ENCODE data around the gene AMOT. TPM values are rescaled to one million over a fixed set of nuclear protein-coding genes. Genes with fewer than 3 reads are reported as not detected.

AMOT gene
- polyA plus RNA-seq, 1 donor (not counting 4 experiments of a cell fraction or from before 2014, with no cell fraction given) = 0.21 TPM

DNA sequence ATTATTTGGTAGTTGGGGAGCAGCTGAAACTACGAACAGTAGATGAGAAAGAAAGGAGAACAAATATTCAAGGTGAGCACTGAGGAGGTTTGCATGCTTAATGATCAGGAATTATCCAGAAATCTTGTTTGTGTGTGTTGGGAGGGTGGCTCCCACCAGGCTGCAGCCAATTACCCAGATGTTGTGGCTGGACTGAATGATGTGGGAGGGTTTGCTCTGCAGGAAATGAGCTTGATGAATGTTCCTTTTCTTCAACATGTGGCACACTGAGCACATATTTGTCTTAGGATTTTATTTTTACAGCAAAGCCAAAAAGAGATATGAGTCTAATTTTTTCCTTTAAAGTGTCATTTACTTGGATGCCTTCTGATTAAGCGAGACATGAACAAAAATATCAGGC lies 48.3 kb upstream of the AMOT start:
- H3K4me1 ChIP-seq (ENCODE audit: control insufficient read depth, extremely low read depth, insufficient read depth, low read length) = no peaks in the 10 kb centered on the region
- H4K20me1 ChIP-seq (ENCODE audit: control insufficient read depth, extremely low read depth, insufficient read depth, low read length) = no peaks in the 10 kb centered on the region
- FAIRE-seq = no peak
- H3K9me1 ChIP-seq (ENCODE audit: control insufficient read depth, extremely low read depth, insufficient read depth, low read length) = no peaks in the 10 kb centered on the region
- no peak overlapping the region for H2AFZ ChIP-seq (ENCODE audit: control insufficient read depth, low read length)
- DNase-seq (ENCODE audit: low read depth, low spot score) = no peak
- H3K27me3 ChIP-seq (ENCODE audit: control insufficient read depth, extremely low read depth, insufficient read depth, low read length) = no peaks in the 10 kb centered on the region
- dilution Hi-C loops (cut with MboI; ENCODE audit: extremely low pct_ligation_motif_present, low sequenced_read_pairs) = no loop called here
- TF ChIP-seq, protein P1, sequence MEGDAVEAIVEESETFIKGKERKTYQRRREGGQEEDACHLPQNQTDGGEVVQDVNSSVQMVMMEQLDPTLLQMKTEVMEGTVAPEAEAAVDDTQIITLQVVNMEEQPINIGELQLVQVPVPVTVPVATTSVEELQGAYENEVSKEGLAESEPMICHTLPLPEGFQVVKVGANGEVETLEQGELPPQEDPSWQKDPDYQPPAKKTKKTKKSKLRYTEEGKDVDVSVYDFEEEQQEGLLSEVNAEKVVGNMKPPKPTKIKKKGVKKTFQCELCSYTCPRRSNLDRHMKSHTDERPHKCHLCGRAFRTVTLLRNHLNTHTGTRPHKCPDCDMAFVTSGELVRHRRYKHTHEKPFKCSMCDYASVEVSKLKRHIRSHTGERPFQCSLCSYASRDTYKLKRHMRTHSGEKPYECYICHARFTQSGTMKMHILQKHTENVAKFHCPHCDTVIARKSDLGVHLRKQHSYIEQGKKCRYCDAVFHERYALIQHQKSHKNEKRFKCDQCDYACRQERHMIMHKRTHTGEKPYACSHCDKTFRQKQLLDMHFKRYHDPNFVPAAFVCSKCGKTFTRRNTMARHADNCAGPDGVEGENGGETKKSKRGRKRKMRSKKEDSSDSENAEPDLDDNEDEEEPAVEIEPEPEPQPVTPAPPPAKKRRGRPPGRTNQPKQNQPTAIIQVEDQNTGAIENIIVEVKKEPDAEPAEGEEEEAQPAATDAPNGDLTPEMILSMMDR (optimal IDR thresholded peaks at IDR 0.05 in 1 of 3, IDR thresholded peaks at IDR 0.05 in 1 of 3, conservative IDR thresholded peaks at IDR 0.05 in 1 of 3; ENCODE audit: extremely low read depth in 1 of 3, insufficient read depth in 2 of 3, low read length in 3 of 3) = no peak
- no peak for TF ChIP-seq EZH2 (IDR thresholded peaks at IDR 0.05; ENCODE audit: low read length)
- H3K4me3 ChIP-seq (ENCODE audit: control insufficient read depth in 2 of 3, extremely low read depth in 1 of 3, insufficient read depth in 2 of 3, low read depth in 1 of 3, low read length in 3 of 3) = no peak overlapping the region
- no peak overlapping the region for H3K4me2 ChIP-seq (ENCODE audit: control insufficient read depth, extremely low read depth, insufficient read depth, low read depth, low read length)
- no peaks in the 10 kb centered on the region for H3K36me3 ChIP-seq (ENCODE audit: control insufficient read depth in 2 of 2, extremely low read depth in 1 of 2, insufficient read depth in 2 of 2, low read length in 2 of 2)
- H3K9ac ChIP-seq (ENCODE audit: control insufficient read depth, extremely low read depth, insufficient read depth, low read length) = no peak overlapping the region
- H3K27ac ChIP-seq (ENCODE audit: control insufficient read depth, insufficient read depth, low read length) = no peak overlapping the region
- H3K79me2 ChIP-seq (ENCODE audit: control insufficient read depth, insufficient read depth, low read length) = no peaks in the 10 kb centered on the region
- no peaks in the 10 kb centered on the region for H3K9me3 ChIP-seq (ENCODE audit: control insufficient read depth, low read depth, low read length)

DNA sequence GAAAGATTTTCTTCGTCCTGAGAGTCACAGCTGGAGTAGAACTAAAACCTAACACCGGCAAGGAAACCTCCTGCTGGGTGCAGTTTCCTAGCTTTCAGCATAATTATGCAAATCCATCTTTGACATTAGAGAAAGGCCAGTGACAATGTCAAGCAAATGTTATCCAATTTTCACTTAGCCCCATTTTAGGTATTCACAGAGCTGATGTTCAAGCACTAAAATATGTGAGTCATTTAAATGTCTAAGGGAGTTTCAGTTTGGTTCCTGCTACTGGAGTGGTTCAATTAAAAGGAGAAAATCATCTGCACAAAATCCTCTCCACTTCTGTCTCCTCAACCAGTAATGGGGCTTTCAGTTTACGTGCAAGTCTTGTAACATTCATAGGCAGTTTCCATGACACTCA lies 37.1 kb upstream of the AMOT start:
- H3K27ac ChIP-seq (ENCODE audit: control insufficient read depth, insufficient read depth, low read length) = no peak overlapping the region
- H3K27me3 ChIP-seq (ENCODE audit: control insufficient read depth, extremely low read depth, insufficient read depth, low read length) = no peaks in the 10 kb centered on the region
- no peaks in the 10 kb centered on the region for H3K9me1 ChIP-seq (ENCODE audit: control insufficient read depth, extremely low read depth, insufficient read depth, low read length)
- no peaks in the 10 kb centered on the region for H4K20me1 ChIP-seq (ENCODE audit: control insufficient read depth, extremely low read depth, insufficient read depth, low read length)
- dilution Hi-C loops (cut with MboI; ENCODE audit: extremely low pct_ligation_motif_present, low sequenced_read_pairs) = no loop called here
- TF ChIP-seq, protein P1 (optimal IDR thresholded peaks at IDR 0.05 in 1 of 3, IDR thresholded peaks at IDR 0.05 in 1 of 3, conservative IDR thresholded peaks at IDR 0.05 in 1 of 3; ENCODE audit: extremely low read depth in 1 of 3, insufficient read depth in 2 of 3, low read length in 3 of 3) = no peak
- TF ChIP-seq EZH2 (IDR thresholded peaks at IDR 0.05; ENCODE audit: low read length) = no peak
- H3K4me1 ChIP-seq (ENCODE audit: control insufficient read depth, extremely low read depth, insufficient read depth, low read length) = no peaks in the 10 kb centered on the region
- H3K9ac ChIP-seq (ENCODE audit: control insufficient read depth, extremely low read depth, insufficient read depth, low read length) = no peak overlapping the region
- H3K9me3 ChIP-seq (ENCODE audit: control insufficient read depth, low read depth, low read length) = no peaks in the 10 kb centered on the region
- FAIRE-seq (no peak), DNase-seq (ENCODE audit: low read depth, low spot score) (no peak)
- no peak overlapping the region for H3K4me2 ChIP-seq (ENCODE audit: control insufficient read depth, extremely low read depth, insufficient read depth, low read depth, low read length)
- H3K36me3 ChIP-seq (ENCODE audit: control insufficient read depth in 2 of 2, extremely low read depth in 1 of 2, insufficient read depth in 2 of 2, low read length in 2 of 2) = no peaks in the 10 kb centered on the region
- H3K4me3 ChIP-seq (ENCODE audit: control insufficient read depth in 2 of 3, extremely low read depth in 1 of 3, insufficient read depth in 2 of 3, low read depth in 1 of 3, low read length in 3 of 3) = no peak overlapping the region
- H2AFZ ChIP-seq (ENCODE audit: control insufficient read depth, low read length) = no peak overlapping the region
- H3K79me2 ChIP-seq (ENCODE audit: control insufficient read depth, insufficient read depth, low read length) = no peaks in the 10 kb centered on the region

Data from keratinocyte (primary cell).